ENCODE data around the gene SRSF3.
"Not testable (repeated sequence)": the region's sequence is repeated elsewhere in the genome, so short reads cannot be mapped to it uniquely, and the experiment has no call there.

Gene SRSF3

GRCh38 chr6:36649086-36649485, 54.9 kb downstream of the SRSF3 start:
- DNase-seq: no peak
- no peaks in the 10 kb centered on the region for H3K4me1 ChIP-seq (ENCODE audit: control insufficient read depth, insufficient read depth, low read length, poor library complexity, severe bottlenecking)
- H3K4me3 ChIP-seq (ENCODE audit: insufficient read depth, low read depth, low read length, poor library complexity, severe bottlenecking): no peak overlapping the region
- no peak overlapping the region for H3K27ac ChIP-seq (ENCODE audit: insufficient read depth, low read length, poor library complexity, severe bottlenecking)
- H3K9me3 ChIP-seq (ENCODE audit: control insufficient read depth, low read length): no peaks in the 10 kb centered on the region
- no peaks in the 10 kb centered on the region for H3K36me3 ChIP-seq (ENCODE audit: control insufficient read depth, insufficient read depth, low read length)
- no peaks in the 10 kb centered on the region for H3K27me3 ChIP-seq (replicated peaks; ENCODE audit: control insufficient read depth, insufficient read depth, low read length, poor library complexity, severe bottlenecking)

GRCh38 chr6:36649701-36650484, 55.7 kb downstream of the SRSF3 start:
- H3K27ac ChIP-seq (ENCODE audit: insufficient read depth, low read length, poor library complexity, severe bottlenecking): no peak overlapping the region
- no peak for DNase-seq
- no peaks in the 10 kb centered on the region for H3K27me3 ChIP-seq (replicated peaks; ENCODE audit: control insufficient read depth, insufficient read depth, low read length, poor library complexity, severe bottlenecking)
- no peaks in the 10 kb centered on the region for H3K36me3 ChIP-seq (ENCODE audit: control insufficient read depth, insufficient read depth, low read length)
- H3K4me1 ChIP-seq (ENCODE audit: control insufficient read depth, insufficient read depth, low read length, poor library complexity, severe bottlenecking): no peaks in the 10 kb centered on the region
- no peaks in the 10 kb centered on the region for H3K9me3 ChIP-seq (ENCODE audit: control insufficient read depth, low read length)
- no peak overlapping the region for H3K4me3 ChIP-seq (ENCODE audit: insufficient read depth, low read depth, low read length, poor library complexity, severe bottlenecking)

- Histone ChIP-seq H3K27me3 (replicated peaks; ENCODE audit: control insufficient read depth, insufficient read depth, low read length, poor library complexity, severe bottlenecking) (peaks cover 3% of the 10 kb centered on the region), H3K9me3 (ENCODE audit: control insufficient read depth, low read length) (no peaks in the 10 kb centered on the region), H3K36me3 (ENCODE audit: control insufficient read depth, insufficient read depth, low read length) (no peaks in the 10 kb centered on the region), H3K4me3 (ENCODE audit: insufficient read depth, low read depth, low read length, poor library complexity, severe bottlenecking) (no peak overlapping the region), H3K27ac (ENCODE audit: insufficient read depth, low read length, poor library complexity, severe bottlenecking) (no peak overlapping the region), H3K4me1 (ENCODE audit: control insufficient read depth, insufficient read depth, low read length, poor library complexity, severe bottlenecking) (no peaks in the 10 kb centered on the region)
- DNase-seq: no peak
Observed at GRCh38 chr6:36650848-36651478, 56.8 kb downstream of the SRSF3 start.

- no peak overlapping the region for H3K4me3 ChIP-seq (ENCODE audit: insufficient read depth, low read depth, low read length, poor library complexity, severe bottlenecking)
- no peak for DNase-seq
- no peaks in the 10 kb centered on the region for H3K9me3 ChIP-seq (ENCODE audit: control insufficient read depth, low read length)
- H3K27ac ChIP-seq (ENCODE audit: insufficient read depth, low read length, poor library complexity, severe bottlenecking): no peak overlapping the region
- no peaks in the 10 kb centered on the region for H3K36me3 ChIP-seq (ENCODE audit: control insufficient read depth, insufficient read depth, low read length)
- H3K27me3 ChIP-seq (replicated peaks; ENCODE audit: control insufficient read depth, insufficient read depth, low read length, poor library complexity, severe bottlenecking): peaks cover 6% of the 10 kb centered on the region
- no peaks in the 10 kb centered on the region for H3K4me1 ChIP-seq (ENCODE audit: control insufficient read depth, insufficient read depth, low read length, poor library complexity, severe bottlenecking)
Observed at GRCh38 chr6:36651659-36652379, 57.7 kb downstream of the SRSF3 start.

GRCh38 chr6:36654469-36654868, 60.3 kb downstream of the SRSF3 start:
- not testable (repeated sequence) for H3K27ac ChIP-seq (ENCODE audit: insufficient read depth, low read length, poor library complexity, severe bottlenecking); H3K36me3 ChIP-seq (ENCODE audit: control insufficient read depth, insufficient read depth, low read length); H3K27me3 ChIP-seq (replicated peaks; ENCODE audit: control insufficient read depth, insufficient read depth, low read length, poor library complexity, severe bottlenecking); H3K4me3 ChIP-seq (ENCODE audit: insufficient read depth, low read depth, low read length, poor library complexity, severe bottlenecking); H3K4me1 ChIP-seq (ENCODE audit: control insufficient read depth, insufficient read depth, low read length, poor library complexity, severe bottlenecking); H3K9me3 ChIP-seq (ENCODE audit: control insufficient read depth, low read length); DNase-seq
